ENCODE results near the gene SLC9A9.

- TF ChIP-seq EZH2 (IDR thresholded peaks at IDR 0.05; ENCODE audit: borderline replicate concordance, low read depth, low read length, poor library complexity, severe bottlenecking) (no peak), CTCF (conservative IDR thresholded peaks at IDR 0.05; ENCODE audit: low read depth, low read length) (no peak)
Observed at GRCh38 chr3:143821862-143822261, 26.4 kb downstream of the SLC9A9 start.
